GM23338 (cell line): ENCODE results near the gene TRAPPC12. TPM values are rescaled to one million over a fixed set of nuclear protein-coding genes. Genes with fewer than 3 reads are reported as not detected.

ENCODE experiments used
- ATAC-seq: fragments of 200-7000 bp; cut with Tn5 transposase; 3 replicates; pipeline ENCODE4 v1.9.1; 2020
- DNase-seq: peaks from one replicate; pipeline ENCODE4 v3.0.0-alpha.2; 2015; ENCODE audit warnings: low spot score
- H2AFZ ChIP-seq: fragments of 200-600 bp; sonication (generic); 2 replicates; pipeline ENCODE4 v1.8.0; 2016; ENCODE audit warnings: antibody characterized with exemption, mild to moderate bottlenecking, moderate library complexity
- H3F3A ChIP-seq: fragments of 200-600 bp; sonication (generic); replicated peaks from 2 replicates; pipeline ENCODE4 v1.8.0; 2017; ENCODE audit warnings: antibody characterized with exemption, mixed run types, low read depth
- H3K27ac ChIP-seq: fragments of 200-600 bp; sonication (generic); 2 replicates; pipeline ENCODE4 v1.6.1; 2016; ENCODE audit warnings: low read depth
- H3K27me3 ChIP-seq: fragments of 200-600 bp; sonication (generic); 2 replicates; pipeline ENCODE4 v1.8.0; 2016; ENCODE audit warnings: mild to moderate bottlenecking, mixed run types, moderate library complexity; ENCODE audit not compliant: insufficient read depth
- H3K36me3 ChIP-seq: fragments of 200-600 bp; sonication (generic); 2 replicates; pipeline ENCODE4 v1.8.0; 2016; ENCODE audit warnings: mild to moderate bottlenecking; ENCODE audit not compliant: insufficient read depth
- H3K4me1 ChIP-seq: fragments of 200-600 bp; sonication (generic); 2 replicates; pipeline ENCODE4 v1.8.0; 2016; ENCODE audit warnings: mild to moderate bottlenecking, moderate library complexity; ENCODE audit not compliant: insufficient read depth
- H3K4me2 ChIP-seq: fragments of 200-600 bp; sonication (generic); 2 replicates; pipeline ENCODE4 v1.7.1; 2017; ENCODE audit warnings: mixed run types
- H3K4me3 ChIP-seq: fragments of 200-600 bp; sonication (generic); 2 replicates; pipeline ENCODE4 v1.6.1; 2016; ENCODE audit warnings: mixed run types
- H3K79me2 ChIP-seq: fragments of 200-600 bp; sonication (generic); replicated peaks from 2 replicates; pipeline ENCODE4 v1.8.0; 2017; ENCODE audit warnings: mild to moderate bottlenecking; ENCODE audit not compliant: insufficient read depth
- H3K9me2 ChIP-seq: fragments of 200-600 bp; sonication (generic); 2 replicates; pipeline ENCODE4 v1.8.0; 2017; ENCODE audit not compliant: insufficient read depth
- H4K20me1 ChIP-seq: fragments of 200-600 bp; sonication (generic); replicated peaks from 2 replicates; pipeline ENCODE4 v1.8.0; 2017; ENCODE audit warnings: mild to moderate bottlenecking; ENCODE audit not compliant: insufficient read depth
- H3K27ac Mint-ChIP-seq: 2 replicates; pipeline ENCODE4 v1.8.0; 2020; ENCODE audit warnings: inconsistent platforms, mild to moderate bottlenecking, moderate library complexity, mixed read lengths
- H3K27me3 Mint-ChIP-seq: 3 replicates; pipeline ENCODE4 v1.8.0; 2022; ENCODE audit warnings: low read depth, mild to moderate bottlenecking, moderate library complexity, mixed read lengths, inconsistent platforms; ENCODE audit not compliant: insufficient read depth, poor library complexity
- H3K36me3 Mint-ChIP-seq: 3 replicates; pipeline ENCODE4 v1.8.0; 2021; ENCODE audit warnings: low read depth, mild to moderate bottlenecking, inconsistent platforms, moderate library complexity, mixed read lengths
- H3K4me1 Mint-ChIP-seq: 3 replicates; pipeline ENCODE4 v1.8.0; 2020; ENCODE audit warnings: mild to moderate bottlenecking, inconsistent platforms, mixed read lengths
- H3K4me3 Mint-ChIP-seq: 3 replicates; pipeline ENCODE4 v1.8.0; 2021; ENCODE audit warnings: moderate library complexity, mild to moderate bottlenecking, inconsistent platforms, mixed read lengths
- H3K9me3 Mint-ChIP-seq: 3 replicates; pipeline ENCODE4 v1.8.0; 2020; ENCODE audit warnings: moderate library complexity, mild to moderate bottlenecking, inconsistent platforms, mixed read lengths
- CREB1 ChIP-seq: fragments of 250-450 bp; sonication (Bioruptor Pico); IDR thresholded peaks from 2 replicates; pipeline ENCODE4 v1.5.0; 2020; ENCODE audit warnings: low read depth, mild to moderate bottlenecking, moderate library complexity
- EZH2 ChIP-seq: fragments of 200-600 bp; sonication (generic); IDR thresholded peaks from one replicate; pipeline ENCODE4 v1.8.0; 2017; ENCODE audit warnings: antibody characterized with exemption, mild to moderate bottlenecking, low read depth; ENCODE audit not compliant: unreplicated experiment
- EZH2phosphoT487 ChIP-seq: fragments of 200-600 bp; sonication (generic); IDR thresholded peaks from one replicate; pipeline ENCODE4 v1.8.1; 2018; ENCODE audit warnings: antibody characterized with exemption; ENCODE audit not compliant: unreplicated experiment
- JUNB ChIP-seq: IDR thresholded peaks from one replicate; pipeline ENCODE4 v1.6.1; 2016; ENCODE audit warnings: antibody characterized with exemption; ENCODE audit not compliant: unreplicated experiment
- NANOG ChIP-seq: IDR thresholded peaks from 2 replicates; pipeline ENCODE4 v1.6.1; 2016; ENCODE audit warnings: antibody characterized with exemption, borderline replicate concordance
- POLR2AphosphoS5 ChIP-seq: IDR thresholded peaks from 2 replicates; pipeline ENCODE4 v1.6.1; 2016; ENCODE audit warnings: antibody characterized with exemption, low read depth
- STAT1 ChIP-seq: IDR thresholded peaks from one replicate; pipeline ENCODE4 v1.6.1; 2016; ENCODE audit warnings: antibody characterized with exemption; ENCODE audit not compliant: unreplicated experiment
- ZNF114 ChIP-seq: fragments of 250-450 bp; sonication (Bioruptor Pico); IDR thresholded peaks from 2 replicates; pipeline ENCODE4 v1.5.0; 2020; ENCODE audit warnings: mild to moderate bottlenecking, moderate library complexity
- ZNF331 ChIP-seq: fragments of 250-450 bp; sonication (Bioruptor Pico); IDR thresholded peaks from 2 replicates; pipeline ENCODE4 v1.5.0; 2020; ENCODE audit warnings: low read depth, mild to moderate bottlenecking, moderate library complexity
- polyA plus RNA-seq: library from polyadenylated mRNA; unstranded; fragments of >200 nt; fragmentation: Nextera tagmentation; extraction: Ambion mirVana; gene quantifications from 2 replicates; pipeline ENCODE4 v1.2.1, GENCODE V29; 2016
- total RNA-seq: library from RNA; depleted of rRNA; stranded (reverse); fragments of >200 nt; shearing (Covaris generic); gene quantifications from 2 replicates; pipeline ENCODE4 v1.2.3, GENCODE V29; 2014
- TF ChIP-seq, protein P1 (sequence below): fragments of 250-450 bp; sonication (Bioruptor Pico); IDR thresholded peaks from 2 replicates; pipeline ENCODE4 v1.5.0; 2020; ENCODE audit warnings: mild to moderate bottlenecking, moderate library complexity
- TF ChIP-seq, protein P2 (sequence below): IDR thresholded peaks from 2 replicates; pipeline ENCODE4 v1.6.1; 2016; ENCODE audit warnings: antibody characterized with exemption
- TF ChIP-seq, protein P3 (sequence below): IDR thresholded peaks from one replicate; pipeline ENCODE4 v1.6.1; 2018; ENCODE audit warnings: antibody characterized with exemption; ENCODE audit not compliant: unreplicated experiment
- TF ChIP-seq, protein P4 (sequence below), 2 experiments: fragments of 200-600 bp in 1 of 2; sonication (generic) in 1 of 2; conservative IDR thresholded peaks; 2 replicates each; pipeline versions ENCODE4 v1.5.1 to v1.6.1; 2016 to 2017; ENCODE audit warnings: antibody characterized with exemption in 2 of 2, low read depth in 2 of 2, mild to moderate bottlenecking in 2 of 2, moderate library complexity in 1 of 2

The TRAPPC12 gene
- total and polyA plus RNA-seq, 2 experiments from 2014 or later, result 48.9 to 57.7 TPM

DNA sequence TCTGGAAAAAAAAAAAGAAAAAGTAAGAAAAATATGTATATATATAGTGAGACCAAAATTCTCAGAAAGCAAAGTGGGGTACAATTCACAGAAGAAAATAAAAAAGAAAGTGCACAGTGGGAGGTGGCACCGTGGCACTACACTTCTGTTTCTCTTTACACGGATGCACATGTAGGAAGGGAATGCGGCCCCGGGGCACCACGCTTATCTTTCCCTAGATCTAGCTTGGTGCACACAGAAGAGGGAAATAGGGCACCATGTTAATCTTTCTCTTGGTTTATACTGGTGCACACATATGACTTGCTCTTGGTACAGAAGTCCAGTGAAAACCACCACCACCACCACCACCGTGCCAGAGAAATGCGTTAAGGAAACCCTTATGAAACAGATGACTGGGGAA is 33.9 kb upstream of the TRAPPC12 start:
- no peaks in the 10 kb centered on the region for H4K20me1 ChIP-seq
- Mint-ChIP-seq H3K36me3 (peaks cover 25% of the 10 kb centered on the region), H3K4me3 (no peak overlapping the region), H3K27ac (no peak overlapping the region), H3K27me3 (peaks cover 9% of the 10 kb centered on the region), H3K4me1 (peaks cover 10% of the 10 kb centered on the region), H3K9me3 (no peaks in the 10 kb centered on the region; the same call in 2 of the 3 replicates)
- no peaks in the 10 kb centered on the region for H3K9me2 ChIP-seq
- H3F3A ChIP-seq, result no peaks in the 10 kb centered on the region
- H3K27me3 ChIP-seq, result no peaks in the 10 kb centered on the region
- H3K4me1 ChIP-seq, result no peaks in the 10 kb centered on the region
- H3K4me2 ChIP-seq, result no peak overlapping the region
- H3K36me3 ChIP-seq, result no peaks in the 10 kb centered on the region
- no peak for ATAC-seq
- no peak for DNase-seq
- H3K79me2 ChIP-seq, result no peaks in the 10 kb centered on the region
- no peak for TF ChIP-seq ZNF114 (CRISPR knock-in tag)
- no peak for TF ChIP-seq ZNF331
- TF ChIP-seq, protein P1, sequence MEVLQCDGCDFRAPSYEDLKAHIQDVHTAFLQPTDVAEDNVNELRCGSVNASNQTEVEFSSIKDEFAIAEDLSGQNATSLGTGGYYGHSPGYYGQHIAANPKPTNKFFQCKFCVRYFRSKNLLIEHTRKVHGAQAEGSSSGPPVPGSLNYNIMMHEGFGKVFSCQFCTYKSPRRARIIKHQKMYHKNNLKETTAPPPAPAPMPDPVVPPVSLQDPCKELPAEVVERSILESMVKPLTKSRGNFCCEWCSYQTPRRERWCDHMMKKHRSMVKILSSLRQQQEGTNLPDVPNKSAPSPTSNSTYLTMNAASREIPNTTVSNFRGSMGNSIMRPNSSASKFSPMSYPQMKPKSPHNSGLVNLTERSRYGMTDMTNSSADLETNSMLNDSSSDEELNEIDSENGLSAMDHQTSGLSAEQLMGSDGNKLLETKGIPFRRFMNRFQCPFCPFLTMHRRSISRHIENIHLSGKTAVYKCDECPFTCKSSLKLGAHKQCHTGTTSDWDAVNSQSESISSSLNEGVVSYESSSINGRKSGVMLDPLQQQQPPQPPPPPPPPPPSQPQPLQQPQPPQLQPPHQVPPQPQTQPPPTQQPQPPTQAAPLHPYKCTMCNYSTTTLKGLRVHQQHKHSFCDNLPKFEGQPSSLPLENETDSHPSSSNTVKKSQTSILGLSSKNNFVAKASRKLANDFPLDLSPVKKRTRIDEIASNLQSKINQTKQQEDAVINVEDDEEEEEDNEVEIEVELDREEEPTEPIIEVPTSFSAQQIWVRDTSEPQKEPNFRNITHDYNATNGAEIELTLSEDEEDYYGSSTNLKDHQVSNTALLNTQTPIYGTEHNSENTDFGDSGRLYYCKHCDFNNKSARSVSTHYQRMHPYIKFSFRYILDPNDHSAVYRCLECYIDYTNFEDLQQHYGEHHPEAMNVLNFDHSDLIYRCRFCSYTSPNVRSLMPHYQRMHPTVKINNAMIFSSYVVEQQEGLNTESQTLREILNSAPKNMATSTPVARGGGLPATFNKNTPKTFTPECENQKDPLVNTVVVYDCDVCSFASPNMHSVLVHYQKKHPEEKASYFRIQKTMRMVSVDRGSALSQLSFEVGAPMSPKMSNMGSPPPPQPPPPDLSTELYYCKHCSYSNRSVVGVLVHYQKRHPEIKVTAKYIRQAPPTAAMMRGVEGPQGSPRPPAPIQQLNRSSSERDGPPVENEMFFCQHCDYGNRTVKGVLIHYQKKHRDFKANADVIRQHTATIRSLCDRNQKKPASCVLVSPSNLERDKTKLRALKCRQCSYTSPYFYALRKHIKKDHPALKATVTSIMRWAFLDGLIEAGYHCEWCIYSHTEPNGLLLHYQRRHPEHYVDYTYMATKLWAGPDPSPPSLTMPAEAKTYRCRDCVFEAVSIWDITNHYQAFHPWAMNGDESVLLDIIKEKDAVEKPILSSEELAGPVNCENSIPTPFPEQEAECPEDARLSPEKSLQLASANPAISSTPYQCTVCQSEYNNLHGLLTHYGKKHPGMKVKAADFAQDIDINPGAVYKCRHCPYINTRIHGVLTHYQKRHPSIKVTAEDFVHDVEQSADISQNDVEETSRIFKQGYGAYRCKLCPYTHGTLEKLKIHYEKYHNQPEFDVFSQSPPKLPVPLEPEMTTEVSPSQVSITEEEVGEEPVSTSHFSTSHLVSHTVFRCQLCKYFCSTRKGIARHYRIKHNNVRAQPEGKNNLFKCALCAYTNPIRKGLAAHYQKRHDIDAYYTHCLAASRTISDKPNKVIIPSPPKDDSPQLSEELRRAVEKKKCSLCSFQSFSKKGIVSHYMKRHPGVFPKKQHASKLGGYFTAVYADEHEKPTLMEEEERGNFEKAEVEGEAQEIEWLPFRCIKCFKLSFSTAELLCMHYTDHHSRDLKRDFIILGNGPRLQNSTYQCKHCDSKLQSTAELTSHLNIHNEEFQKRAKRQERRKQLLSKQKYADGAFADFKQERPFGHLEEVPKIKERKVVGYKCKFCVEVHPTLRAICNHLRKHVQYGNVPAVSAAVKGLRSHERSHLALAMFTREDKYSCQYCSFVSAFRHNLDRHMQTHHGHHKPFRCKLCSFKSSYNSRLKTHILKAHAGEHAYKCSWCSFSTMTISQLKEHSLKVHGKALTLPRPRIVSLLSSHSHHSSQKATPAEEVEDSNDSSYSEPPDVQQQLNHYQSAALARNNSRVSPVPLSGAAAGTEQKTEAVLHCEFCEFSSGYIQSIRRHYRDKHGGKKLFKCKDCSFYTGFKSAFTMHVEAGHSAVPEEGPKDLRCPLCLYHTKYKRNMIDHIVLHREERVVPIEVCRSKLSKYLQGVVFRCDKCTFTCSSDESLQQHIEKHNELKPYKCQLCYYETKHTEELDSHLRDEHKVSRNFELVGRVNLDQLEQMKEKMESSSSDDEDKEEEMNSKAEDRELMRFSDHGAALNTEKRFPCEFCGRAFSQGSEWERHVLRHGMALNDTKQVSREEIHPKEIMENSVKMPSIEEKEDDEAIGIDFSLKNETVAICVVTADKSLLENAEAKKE (CRISPR knock-in tag), result no peak
- TF ChIP-seq, protein P2, sequence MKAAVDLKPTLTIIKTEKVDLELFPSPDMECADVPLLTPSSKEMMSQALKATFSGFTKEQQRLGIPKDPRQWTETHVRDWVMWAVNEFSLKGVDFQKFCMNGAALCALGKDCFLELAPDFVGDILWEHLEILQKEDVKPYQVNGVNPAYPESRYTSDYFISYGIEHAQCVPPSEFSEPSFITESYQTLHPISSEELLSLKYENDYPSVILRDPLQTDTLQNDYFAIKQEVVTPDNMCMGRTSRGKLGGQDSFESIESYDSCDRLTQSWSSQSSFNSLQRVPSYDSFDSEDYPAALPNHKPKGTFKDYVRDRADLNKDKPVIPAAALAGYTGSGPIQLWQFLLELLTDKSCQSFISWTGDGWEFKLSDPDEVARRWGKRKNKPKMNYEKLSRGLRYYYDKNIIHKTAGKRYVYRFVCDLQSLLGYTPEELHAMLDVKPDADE, result no peak
- no peak for TF ChIP-seq CREB1
- TF ChIP-seq, protein P3, sequence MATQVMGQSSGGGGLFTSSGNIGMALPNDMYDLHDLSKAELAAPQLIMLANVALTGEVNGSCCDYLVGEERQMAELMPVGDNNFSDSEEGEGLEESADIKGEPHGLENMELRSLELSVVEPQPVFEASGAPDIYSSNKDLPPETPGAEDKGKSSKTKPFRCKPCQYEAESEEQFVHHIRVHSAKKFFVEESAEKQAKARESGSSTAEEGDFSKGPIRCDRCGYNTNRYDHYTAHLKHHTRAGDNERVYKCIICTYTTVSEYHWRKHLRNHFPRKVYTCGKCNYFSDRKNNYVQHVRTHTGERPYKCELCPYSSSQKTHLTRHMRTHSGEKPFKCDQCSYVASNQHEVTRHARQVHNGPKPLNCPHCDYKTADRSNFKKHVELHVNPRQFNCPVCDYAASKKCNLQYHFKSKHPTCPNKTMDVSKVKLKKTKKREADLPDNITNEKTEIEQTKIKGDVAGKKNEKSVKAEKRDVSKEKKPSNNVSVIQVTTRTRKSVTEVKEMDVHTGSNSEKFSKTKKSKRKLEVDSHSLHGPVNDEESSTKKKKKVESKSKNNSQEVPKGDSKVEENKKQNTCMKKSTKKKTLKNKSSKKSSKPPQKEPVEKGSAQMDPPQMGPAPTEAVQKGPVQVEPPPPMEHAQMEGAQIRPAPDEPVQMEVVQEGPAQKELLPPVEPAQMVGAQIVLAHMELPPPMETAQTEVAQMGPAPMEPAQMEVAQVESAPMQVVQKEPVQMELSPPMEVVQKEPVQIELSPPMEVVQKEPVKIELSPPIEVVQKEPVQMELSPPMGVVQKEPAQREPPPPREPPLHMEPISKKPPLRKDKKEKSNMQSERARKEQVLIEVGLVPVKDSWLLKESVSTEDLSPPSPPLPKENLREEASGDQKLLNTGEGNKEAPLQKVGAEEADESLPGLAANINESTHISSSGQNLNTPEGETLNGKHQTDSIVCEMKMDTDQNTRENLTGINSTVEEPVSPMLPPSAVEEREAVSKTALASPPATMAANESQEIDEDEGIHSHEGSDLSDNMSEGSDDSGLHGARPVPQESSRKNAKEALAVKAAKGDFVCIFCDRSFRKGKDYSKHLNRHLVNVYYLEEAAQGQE, result no peak
- TF ChIP-seq JUNB, result no peak
- no peak for TF ChIP-seq EZH2phosphoT487
- no peak for TF ChIP-seq NANOG
- TF ChIP-seq STAT1, result no peak
- TF ChIP-seq, protein P4, sequence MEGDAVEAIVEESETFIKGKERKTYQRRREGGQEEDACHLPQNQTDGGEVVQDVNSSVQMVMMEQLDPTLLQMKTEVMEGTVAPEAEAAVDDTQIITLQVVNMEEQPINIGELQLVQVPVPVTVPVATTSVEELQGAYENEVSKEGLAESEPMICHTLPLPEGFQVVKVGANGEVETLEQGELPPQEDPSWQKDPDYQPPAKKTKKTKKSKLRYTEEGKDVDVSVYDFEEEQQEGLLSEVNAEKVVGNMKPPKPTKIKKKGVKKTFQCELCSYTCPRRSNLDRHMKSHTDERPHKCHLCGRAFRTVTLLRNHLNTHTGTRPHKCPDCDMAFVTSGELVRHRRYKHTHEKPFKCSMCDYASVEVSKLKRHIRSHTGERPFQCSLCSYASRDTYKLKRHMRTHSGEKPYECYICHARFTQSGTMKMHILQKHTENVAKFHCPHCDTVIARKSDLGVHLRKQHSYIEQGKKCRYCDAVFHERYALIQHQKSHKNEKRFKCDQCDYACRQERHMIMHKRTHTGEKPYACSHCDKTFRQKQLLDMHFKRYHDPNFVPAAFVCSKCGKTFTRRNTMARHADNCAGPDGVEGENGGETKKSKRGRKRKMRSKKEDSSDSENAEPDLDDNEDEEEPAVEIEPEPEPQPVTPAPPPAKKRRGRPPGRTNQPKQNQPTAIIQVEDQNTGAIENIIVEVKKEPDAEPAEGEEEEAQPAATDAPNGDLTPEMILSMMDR (conservative IDR thresholded peaks at IDR 0.05; ENCODE audit: low read depth in 2 of 2), result no peak
- TF ChIP-seq POLR2AphosphoS5, result no peak
- no peak for TF ChIP-seq EZH2
- H3K27ac ChIP-seq, result no peak overlapping the region
- no peak overlapping the region for H2AFZ ChIP-seq
- H3K4me3 ChIP-seq, result no peak overlapping the region
